WTC11 (cell line): ENCODE data around the gene ZFP64. TPM values are rescaled to one million over a fixed set of nuclear protein-coding genes. Genes with fewer than 3 reads are reported as not detected.

ENCODE experiments used
- ATAC-seq: fragments of 200-7000 bp; cut with Tn5 transposase; 2 replicates; pipeline ENCODE4 v1.10.0; 2021; ENCODE audit warnings: mild to moderate bottlenecking, moderate library complexity
- CTCF ChIA-PET: fragments of 300-600 bp; sonication (Branson Sonifier 250); formaldehyde crosslinking; loops from one replicate; lab custom pipeline; 2021; ENCODE audit warnings: antibody characterized with exemption; lab: Charles Lee
- POLR2A ChIA-PET: fragments of 350-600 bp; sonication (Branson Sonifier 250); formaldehyde crosslinking; loops from one replicate; lab custom pipeline; 2021; ENCODE audit warnings: antibody characterized with exemption; lab: Charles Lee
- DNase-seq: peaks from one replicate; pipeline ENCODE4 v3.0.0; 2021; ENCODE audit warnings: low spot score
- H3K27ac Mint-ChIP-seq: 2 replicates; pipeline ENCODE4 v1.8.0; 2021; ENCODE audit warnings: mixed read lengths
- H3K27me3 Mint-ChIP-seq: 2 replicates; pipeline ENCODE4 v1.8.0; 2021; ENCODE audit warnings: low read depth, mild to moderate bottlenecking, moderate library complexity, mixed read lengths
- H3K36me3 Mint-ChIP-seq: 2 replicates; pipeline ENCODE4 v1.8.0; 2021; ENCODE audit warnings: mixed read lengths
- H3K4me1 Mint-ChIP-seq: 2 replicates; pipeline ENCODE4 v1.8.0; 2022; ENCODE audit warnings: mixed read lengths
- H3K4me3 Mint-ChIP-seq: 2 replicates; pipeline ENCODE4 v1.8.0; 2021; ENCODE audit warnings: mild to moderate bottlenecking, moderate library complexity, mixed read lengths
- H3K9me3 Mint-ChIP-seq: 2 replicates; pipeline ENCODE4 v1.8.0; 2021; ENCODE audit warnings: mixed read lengths
- CREM ChIP-seq: sonication (generic); formaldehyde crosslinking; IDR thresholded peaks from 2 replicates; pipeline ENCODE4 v1.8.1; 2022; ENCODE audit warnings: mild to moderate bottlenecking, missing genetic modification reagents, moderate library complexity
- GABPB1 ChIP-seq: sonication (generic); formaldehyde crosslinking; IDR thresholded peaks from 2 replicates; pipeline ENCODE4 v1.8.1; 2023; ENCODE audit warnings: mild to moderate bottlenecking, missing genetic modification reagents
- MYBL2 ChIP-seq: sonication (generic); formaldehyde crosslinking; IDR thresholded peaks from 2 replicates; pipeline ENCODE4 v1.8.1; 2023; ENCODE audit warnings: mild to moderate bottlenecking, moderate library complexity, missing genetic modification reagents
- SMAD3 ChIP-seq: sonication (generic); formaldehyde crosslinking; IDR thresholded peaks from 2 replicates; pipeline ENCODE4 v1.8.0; 2022; ENCODE audit warnings: missing genetic modification reagents, mild to moderate bottlenecking, borderline replicate concordance
- SP1 ChIP-seq: sonication (generic); formaldehyde crosslinking; conservative IDR thresholded peaks from 2 replicates; pipeline ENCODE4 v1.8.1; 2022; ENCODE audit warnings: missing genetic modification reagents
- TEAD1 ChIP-seq: sonication (generic); formaldehyde crosslinking; IDR thresholded peaks from 2 replicates; pipeline ENCODE4 v1.8.0; 2022; ENCODE audit warnings: mild to moderate bottlenecking, missing genetic modification reagents
- TEAD4 ChIP-seq: sonication (generic); formaldehyde crosslinking; IDR thresholded peaks from 2 replicates; pipeline ENCODE4 v1.8.0; 2022; ENCODE audit warnings: mild to moderate bottlenecking, missing genetic modification reagents
- TP53 ChIP-seq: sonication (generic); formaldehyde crosslinking; IDR thresholded peaks from 2 replicates; pipeline ENCODE4 v1.8.1; 2023; ENCODE audit warnings: mild to moderate bottlenecking, missing genetic modification reagents
- ZNF232 ChIP-seq: sonication (generic); formaldehyde crosslinking; IDR thresholded peaks from 2 replicates; pipeline ENCODE4 v1.8.0; 2022; ENCODE audit warnings: mild to moderate bottlenecking, missing genetic modification reagents
- ZNF416 ChIP-seq: fragments of 250-450 bp; sonication (Bioruptor Pico); IDR thresholded peaks from 2 replicates; pipeline ENCODE4 v1.9.0; 2021; ENCODE audit warnings: mild to moderate bottlenecking, inconsistent platforms
- total RNA-seq: library from RNA; stranded (reverse); gene quantifications from 3 replicates; pipeline ENCODE4 v1.2.3, GENCODE V29; 2021
- TF ChIP-seq, protein P1 (sequence below): sonication (generic); formaldehyde crosslinking; IDR thresholded peaks from 2 replicates; pipeline ENCODE4 v1.8.0; 2022; ENCODE audit warnings: mild to moderate bottlenecking, missing genetic modification reagents
- TF ChIP-seq, protein P2 (sequence below): fragments of 250-450 bp; sonication (Bioruptor Pico); IDR thresholded peaks from 2 replicates; pipeline ENCODE4 v1.9.0; 2021; ENCODE audit warnings: mild to moderate bottlenecking
- TF ChIP-seq, protein P3 (sequence below): fragments of 250-450 bp; sonication (Bioruptor Pico); IDR thresholded peaks from 2 replicates; pipeline ENCODE4 v1.9.0; 2021; ENCODE audit warnings: mild to moderate bottlenecking
- TF ChIP-seq, protein P4 (sequence below): sonication (generic); formaldehyde crosslinking; IDR thresholded peaks from 2 replicates; pipeline ENCODE4 v1.8.0; 2023; ENCODE audit warnings: missing genetic modification reagents, mild to moderate bottlenecking, borderline replicate concordance

ZFP64 gene
- total RNA-seq, 1 experiment from 2014 or later = 26.1 TPM

DNA sequence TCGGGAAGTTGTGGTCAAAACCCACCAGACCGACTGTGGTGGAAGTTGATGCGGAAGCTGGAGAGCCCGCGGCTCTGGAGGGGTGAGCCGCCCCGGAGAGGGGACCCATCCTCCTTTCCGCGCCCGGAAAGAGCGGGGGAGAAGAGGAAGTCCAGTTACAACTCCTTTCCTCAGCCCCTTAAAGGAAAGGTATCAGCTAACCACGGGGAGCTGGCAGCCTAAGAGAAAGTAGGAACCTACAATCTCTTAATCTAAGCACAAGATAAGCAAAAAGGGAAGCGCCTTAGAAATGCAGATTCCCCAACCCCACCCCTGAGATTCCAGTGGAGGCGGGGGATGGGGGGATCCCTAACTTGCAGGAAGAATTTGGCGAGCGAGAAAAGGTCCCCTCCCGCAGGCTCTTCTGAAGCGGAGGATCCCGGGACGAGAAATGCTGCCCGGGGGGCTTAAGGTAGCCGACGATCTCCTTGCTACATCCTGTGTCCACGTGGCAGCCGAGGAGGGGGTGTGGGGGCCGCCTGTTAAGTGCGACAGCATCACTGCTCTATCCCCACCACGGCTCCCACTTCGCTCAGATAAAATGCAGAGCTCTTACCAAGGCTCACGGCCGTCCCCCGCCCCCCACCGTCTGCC is 87.5 kb downstream of the ZFP64 start:
- Mint-ChIP-seq H3K4me1 (peaks cover 27% of the 10 kb centered on the region), H3K27ac (peak overlapping the region; percentile 74; the same call in 1 of the 2 replicates), H3K27me3 (peaks cover 74% of the 10 kb centered on the region), H3K9me3 (no peaks in the 10 kb centered on the region)
- TF ChIP-seq, protein P1, sequence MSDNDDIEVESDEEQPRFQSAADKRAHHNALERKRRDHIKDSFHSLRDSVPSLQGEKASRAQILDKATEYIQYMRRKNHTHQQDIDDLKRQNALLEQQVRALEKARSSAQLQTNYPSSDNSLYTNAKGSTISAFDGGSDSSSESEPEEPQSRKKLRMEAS (CRISPR knock-in tag) = 0 out of 2 replicates have a peak, but pooled peaks have one; percentile 30
- TF ChIP-seq TP53 (CRISPR knock-in tag) (0 out of 2 replicates have a peak, but pooled peaks have one; percentile 1), ZNF416 (CRISPR knock-in tag) (no peak), SP1 (CRISPR knock-in tag) (peak; percentile 30; the same call in 1 of the 2 replicates)
- TF ChIP-seq, all 79 proteins: peak for 3
- peak overlapping the region; percentile 87 for H3K4me3 Mint-ChIP-seq
- ATAC-seq (peak; percentile 7), DNase-seq (peak; percentile 68)
- POLR2A ChIA-PET = interaction anchor here (0.6 to 1.6 kb wide), 4 partner anchors 85 to 337 kb away, joined by 4 read pairs; partner anchors contain the start of genes SALL4 and ZFP64
- CTCF ChIA-PET = interaction anchor here (0.5 to 3.9 kb wide), 13 partner anchors 9 to 1311 kb away, joined by 3 to 36 read pairs (median 5); partner anchors contain the start of gene ZFP64
- H3K36me3 Mint-ChIP-seq = no peaks in the 10 kb centered on the region

DNA sequence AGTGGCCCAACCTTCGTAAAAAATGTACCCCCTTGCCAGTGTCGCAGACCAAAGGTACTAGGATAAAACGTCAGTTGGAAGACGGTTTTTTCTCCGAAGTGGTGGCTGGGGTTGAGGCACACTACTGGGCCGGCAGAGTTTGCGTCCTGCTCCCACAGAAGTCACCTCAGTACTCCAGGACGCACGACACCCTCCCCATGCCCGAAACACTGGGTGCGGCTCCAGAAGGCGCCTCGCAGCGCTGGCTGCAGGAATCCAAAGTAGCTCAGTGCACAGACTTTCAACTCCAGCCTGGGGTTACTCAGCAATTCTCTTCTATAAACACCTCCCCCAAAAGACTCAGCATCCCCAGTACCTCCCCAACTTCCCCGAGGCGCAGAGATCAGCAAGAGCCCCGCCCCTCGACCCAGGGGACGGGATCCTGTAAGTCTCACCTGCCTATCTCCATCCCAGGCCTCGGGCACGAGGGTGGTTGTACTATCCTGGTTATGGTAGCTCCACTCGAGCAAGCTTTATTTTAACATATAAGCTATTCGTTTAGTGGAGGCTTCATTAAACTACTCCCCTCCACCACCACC is 88.2 kb downstream of the ZFP64 start:
- Mint-ChIP-seq H3K27me3 (peaks cover 74% of the 10 kb centered on the region), H3K4me1 (peaks cover 27% of the 10 kb centered on the region), H3K4me3 (peak overlapping the region; percentile 87), H3K9me3 (no peaks in the 10 kb centered on the region), H3K27ac (peak overlapping the region; percentile 45; the same call in 1 of the 2 replicates), H3K36me3 (no peaks in the 10 kb centered on the region; the same call in 1 of the 2 replicates)
- DNase-seq = peak; percentile 67
- TF ChIP-seq, protein P2, sequence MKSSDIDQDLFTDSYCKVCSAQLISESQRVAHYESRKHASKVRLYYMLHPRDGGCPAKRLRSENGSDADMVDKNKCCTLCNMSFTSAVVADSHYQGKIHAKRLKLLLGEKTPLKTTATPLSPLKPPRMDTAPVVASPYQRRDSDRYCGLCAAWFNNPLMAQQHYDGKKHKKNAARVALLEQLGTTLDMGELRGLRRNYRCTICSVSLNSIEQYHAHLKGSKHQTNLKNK (CRISPR knock-in tag) = no peak
- TF ChIP-seq SMAD3 (CRISPR knock-in tag) (no peak), GABPB1 (CRISPR knock-in tag) (no peak), MYBL2 (CRISPR knock-in tag) (no peak), CREM (CRISPR knock-in tag) (no peak), ZNF232 (0 out of 2 replicates have a peak, but pooled peaks have one; percentile 13), TEAD1 (CRISPR knock-in tag) (0 out of 2 replicates have a peak, but pooled peaks have one; percentile 35), TEAD4 (CRISPR knock-in tag) (no peak)
- TF ChIP-seq, protein P3, sequence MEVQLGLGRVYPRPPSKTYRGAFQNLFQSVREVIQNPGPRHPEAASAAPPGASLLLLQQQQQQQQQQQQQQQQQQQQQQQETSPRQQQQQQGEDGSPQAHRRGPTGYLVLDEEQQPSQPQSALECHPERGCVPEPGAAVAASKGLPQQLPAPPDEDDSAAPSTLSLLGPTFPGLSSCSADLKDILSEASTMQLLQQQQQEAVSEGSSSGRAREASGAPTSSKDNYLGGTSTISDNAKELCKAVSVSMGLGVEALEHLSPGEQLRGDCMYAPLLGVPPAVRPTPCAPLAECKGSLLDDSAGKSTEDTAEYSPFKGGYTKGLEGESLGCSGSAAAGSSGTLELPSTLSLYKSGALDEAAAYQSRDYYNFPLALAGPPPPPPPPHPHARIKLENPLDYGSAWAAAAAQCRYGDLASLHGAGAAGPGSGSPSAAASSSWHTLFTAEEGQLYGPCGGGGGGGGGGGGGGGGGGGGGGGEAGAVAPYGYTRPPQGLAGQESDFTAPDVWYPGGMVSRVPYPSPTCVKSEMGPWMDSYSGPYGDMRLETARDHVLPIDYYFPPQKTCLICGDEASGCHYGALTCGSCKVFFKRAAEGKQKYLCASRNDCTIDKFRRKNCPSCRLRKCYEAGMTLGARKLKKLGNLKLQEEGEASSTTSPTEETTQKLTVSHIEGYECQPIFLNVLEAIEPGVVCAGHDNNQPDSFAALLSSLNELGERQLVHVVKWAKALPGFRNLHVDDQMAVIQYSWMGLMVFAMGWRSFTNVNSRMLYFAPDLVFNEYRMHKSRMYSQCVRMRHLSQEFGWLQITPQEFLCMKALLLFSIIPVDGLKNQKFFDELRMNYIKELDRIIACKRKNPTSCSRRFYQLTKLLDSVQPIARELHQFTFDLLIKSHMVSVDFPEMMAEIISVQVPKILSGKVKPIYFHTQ (CRISPR knock-in tag) = no peak
- TF ChIP-seq, protein P4, sequence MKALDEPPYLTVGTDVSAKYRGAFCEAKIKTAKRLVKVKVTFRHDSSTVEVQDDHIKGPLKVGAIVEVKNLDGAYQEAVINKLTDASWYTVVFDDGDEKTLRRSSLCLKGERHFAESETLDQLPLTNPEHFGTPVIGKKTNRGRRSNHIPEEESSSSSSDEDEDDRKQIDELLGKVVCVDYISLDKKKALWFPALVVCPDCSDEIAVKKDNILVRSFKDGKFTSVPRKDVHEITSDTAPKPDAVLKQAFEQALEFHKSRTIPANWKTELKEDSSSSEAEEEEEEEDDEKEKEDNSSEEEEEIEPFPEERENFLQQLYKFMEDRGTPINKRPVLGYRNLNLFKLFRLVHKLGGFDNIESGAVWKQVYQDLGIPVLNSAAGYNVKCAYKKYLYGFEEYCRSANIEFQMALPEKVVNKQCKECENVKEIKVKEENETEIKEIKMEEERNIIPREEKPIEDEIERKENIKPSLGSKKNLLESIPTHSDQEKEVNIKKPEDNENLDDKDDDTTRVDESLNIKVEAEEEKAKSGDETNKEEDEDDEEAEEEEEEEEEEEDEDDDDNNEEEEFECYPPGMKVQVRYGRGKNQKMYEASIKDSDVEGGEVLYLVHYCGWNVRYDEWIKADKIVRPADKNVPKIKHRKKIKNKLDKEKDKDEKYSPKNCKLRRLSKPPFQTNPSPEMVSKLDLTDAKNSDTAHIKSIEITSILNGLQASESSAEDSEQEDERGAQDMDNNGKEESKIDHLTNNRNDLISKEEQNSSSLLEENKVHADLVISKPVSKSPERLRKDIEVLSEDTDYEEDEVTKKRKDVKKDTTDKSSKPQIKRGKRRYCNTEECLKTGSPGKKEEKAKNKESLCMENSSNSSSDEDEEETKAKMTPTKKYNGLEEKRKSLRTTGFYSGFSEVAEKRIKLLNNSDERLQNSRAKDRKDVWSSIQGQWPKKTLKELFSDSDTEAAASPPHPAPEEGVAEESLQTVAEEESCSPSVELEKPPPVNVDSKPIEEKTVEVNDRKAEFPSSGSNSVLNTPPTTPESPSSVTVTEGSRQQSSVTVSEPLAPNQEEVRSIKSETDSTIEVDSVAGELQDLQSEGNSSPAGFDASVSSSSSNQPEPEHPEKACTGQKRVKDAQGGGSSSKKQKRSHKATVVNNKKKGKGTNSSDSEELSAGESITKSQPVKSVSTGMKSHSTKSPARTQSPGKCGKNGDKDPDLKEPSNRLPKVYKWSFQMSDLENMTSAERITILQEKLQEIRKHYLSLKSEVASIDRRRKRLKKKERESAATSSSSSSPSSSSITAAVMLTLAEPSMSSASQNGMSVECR (CRISPR knock-in tag) = peak; percentile 62; the same call in 1 of the 2 replicates
- ChIA-PET POLR2A (interaction anchor here (0.8 to 1.5 kb wide), 2 partner anchors 88 to 336 kb away, joined by 4 read pairs; partner anchors contain the start of gene ZFP64), CTCF (interaction anchor here (1.0 to 3.9 kb wide), 5 partner anchors 36 to 403 kb away, joined by 3 to 25 read pairs (median 5); partner anchors contain the start of gene ZFP64)
- peak; percentile 2 for ATAC-seq
